ENCODE measurements around the gene LRRC4B.
"Not testable (repeated sequence)": the region's sequence is repeated elsewhere in the genome, so short reads cannot be mapped to it uniquely, and the experiment has no call there.

Gene LRRC4B

DNA sequence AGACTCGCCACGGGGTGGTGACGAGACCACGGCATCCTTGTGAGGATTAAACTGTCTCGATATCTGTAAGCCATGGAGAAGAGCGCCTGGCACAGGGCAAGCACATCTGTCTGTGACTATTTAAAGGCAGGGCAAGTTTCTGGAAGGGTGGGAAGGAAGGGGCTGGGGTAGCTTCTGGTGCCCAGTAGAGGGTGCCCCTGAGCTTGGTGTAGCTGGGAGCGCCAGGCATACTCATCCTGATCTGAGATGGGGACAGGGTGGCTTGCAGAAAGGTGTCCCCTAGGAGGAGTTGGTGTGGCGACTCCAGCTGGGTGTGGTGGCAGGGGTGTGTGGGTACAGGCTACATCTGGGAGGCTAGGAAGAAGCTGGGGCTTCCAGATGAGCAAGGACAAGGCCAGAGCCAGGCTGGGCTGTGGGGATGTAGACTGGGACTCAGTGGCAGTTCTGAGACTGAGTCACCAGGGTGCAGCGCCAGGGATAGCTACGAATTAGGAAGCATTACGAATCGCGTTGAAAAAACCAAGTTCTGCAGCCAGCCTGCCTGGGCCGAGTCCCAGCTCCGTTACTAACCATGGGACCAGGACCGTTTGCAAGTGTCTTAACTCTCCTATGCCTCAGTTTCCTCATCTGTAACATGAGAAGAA, 31.5 kb downstream of the LRRC4B start:
- TF ChIP-seq CTCF (IDR thresholded peaks at IDR 0.05; ENCODE audit: extremely low read depth, insufficient read depth, missing control alignments): no peak
- in situ Hi-C loops (cut with MboI; ENCODE audit: low pct_unique_long_range_greater_than_20kb, low sequenced_read_pairs, unreplicated experiment): loop anchor here (25.0 kb wide), 1 partner anchor 251 kb away; the partner anchor contains the start of gene ACP4
- DNase-seq (ENCODE audit: low spot score): no peak

DNA sequence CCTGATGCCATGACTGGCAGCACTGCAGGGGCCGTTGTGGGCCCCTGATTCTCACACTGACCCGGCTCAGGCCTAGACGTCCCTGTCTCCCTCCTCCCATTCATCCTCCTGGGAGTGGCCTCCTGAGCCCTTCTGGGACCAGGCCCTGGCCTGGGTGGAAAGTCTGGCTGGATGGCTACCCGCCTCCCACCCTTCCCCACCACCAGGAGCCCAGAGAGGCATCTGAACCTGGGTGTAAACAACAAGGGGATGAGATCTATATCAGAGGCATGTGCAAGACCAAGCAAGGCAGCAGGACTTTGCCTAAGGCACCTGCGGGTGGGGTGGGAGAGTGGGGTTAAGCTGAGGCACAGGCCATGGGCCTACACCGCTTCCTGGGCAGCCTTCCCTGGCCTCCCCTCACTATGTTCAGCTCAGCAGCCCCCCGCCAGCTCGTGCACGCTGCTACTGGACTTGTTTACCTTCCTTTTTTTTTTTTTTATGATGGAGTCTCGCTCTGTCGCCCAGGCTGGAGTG, 32.5 kb downstream of the LRRC4B start:
- TF ChIP-seq CTCF (IDR thresholded peaks at IDR 0.05; ENCODE audit: extremely low read depth, insufficient read depth, missing control alignments): no peak
- DNase-seq (ENCODE audit: low spot score): no peak
- in situ Hi-C loops (cut with MboI; ENCODE audit: low pct_unique_long_range_greater_than_20kb, low sequenced_read_pairs, unreplicated experiment): loop anchor here (25.0 kb wide), 1 partner anchor 252 kb away; the partner anchor contains the start of gene ACP4

DNA sequence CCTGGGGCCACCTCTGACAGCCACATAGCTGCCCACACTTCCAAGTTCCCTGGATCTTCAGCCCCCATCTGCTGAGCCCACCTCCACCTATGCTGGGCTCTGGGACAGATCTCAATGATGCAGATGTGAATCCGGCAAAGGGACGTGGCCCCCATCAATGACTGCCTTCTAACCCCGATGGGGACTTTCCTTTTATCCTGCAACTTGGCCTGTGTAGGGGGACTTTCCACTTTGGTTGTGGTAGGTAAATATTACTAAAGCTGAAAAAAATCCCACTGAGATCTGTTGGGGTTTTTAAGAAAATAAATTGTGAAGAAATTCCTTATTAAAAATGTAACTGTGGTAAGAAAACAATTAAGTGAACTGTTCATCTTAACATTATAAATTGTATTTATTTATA, 33.8 kb downstream of the LRRC4B start:
- DNase-seq (ENCODE audit: low spot score): peak; percentile 76
- no peak for TF ChIP-seq CTCF (IDR thresholded peaks at IDR 0.05; ENCODE audit: extremely low read depth, insufficient read depth, missing control alignments)
- in situ Hi-C loops (cut with MboI; ENCODE audit: low pct_unique_long_range_greater_than_20kb, low sequenced_read_pairs, unreplicated experiment): loop anchor here (25.0 kb wide), 1 partner anchor 253 kb away; the partner anchor contains the start of gene ACP4

GRCh38 chr19:50532952-50533351, 35.3 kb downstream of the LRRC4B start:
- TF ChIP-seq CTCF (IDR thresholded peaks at IDR 0.05; ENCODE audit: extremely low read depth, insufficient read depth, missing control alignments): no peak
- in situ Hi-C loops (cut with MboI; ENCODE audit: low pct_unique_long_range_greater_than_20kb, low sequenced_read_pairs, unreplicated experiment): loop anchor here (25.0 kb wide), 1 partner anchor 254 kb away; the partner anchor contains the start of gene ACP4
- no peak for DNase-seq (ENCODE audit: low spot score)

DNA sequence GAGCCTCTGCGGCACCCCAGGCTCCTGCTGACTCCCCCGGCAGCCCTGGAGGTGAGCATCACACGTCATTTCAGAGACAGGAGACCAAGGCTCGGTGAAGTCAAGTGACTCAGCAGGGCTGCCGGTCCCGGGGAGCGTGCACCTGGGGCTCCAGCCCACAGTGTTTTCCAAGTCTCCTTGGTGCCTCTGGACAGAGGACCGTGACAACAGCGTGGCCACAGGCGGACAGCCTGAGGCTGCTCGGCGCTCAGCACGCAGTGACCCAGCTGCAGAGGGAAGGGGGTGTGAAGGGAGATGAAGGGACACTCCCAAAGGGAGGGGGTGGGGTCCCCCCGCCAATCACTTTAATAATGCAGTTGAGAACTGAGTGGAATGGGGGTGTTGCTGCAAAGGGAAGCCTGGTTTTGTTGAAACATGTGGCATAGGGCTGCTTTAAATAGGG, 37.0 kb downstream of the LRRC4B start:
- in situ Hi-C loops (cut with MboI; ENCODE audit: low pct_unique_long_range_greater_than_20kb, low sequenced_read_pairs, unreplicated experiment): loop anchor here (25.0 kb wide), 1 partner anchor 256 kb away; the partner anchor contains the start of gene ACP4
- TF ChIP-seq CTCF (IDR thresholded peaks at IDR 0.05; ENCODE audit: extremely low read depth, insufficient read depth, missing control alignments): no peak
- no peak for DNase-seq (ENCODE audit: low spot score)

DNA sequence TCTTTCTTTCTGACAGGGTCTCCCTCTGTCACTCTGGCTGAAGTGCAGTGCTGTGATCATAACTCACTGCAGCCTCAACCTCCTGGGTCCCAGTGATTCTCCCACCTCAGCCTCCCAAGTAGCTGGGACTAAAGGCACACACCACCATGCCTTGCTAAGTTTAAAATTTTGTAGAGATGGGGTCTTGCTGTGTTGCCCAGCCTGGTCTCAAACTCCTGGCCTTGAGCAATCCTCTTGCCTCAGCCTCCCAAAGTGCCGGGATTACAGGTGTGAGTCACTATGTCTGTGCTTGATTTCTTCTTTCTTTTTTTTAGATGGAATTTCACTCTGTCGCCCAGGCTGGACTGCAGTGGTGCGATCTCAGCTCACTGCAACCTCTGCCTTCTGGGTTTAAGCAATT, 40.2 kb downstream of the LRRC4B start:
- in situ Hi-C loops (cut with MboI; ENCODE audit: low pct_unique_long_range_greater_than_20kb, low sequenced_read_pairs, unreplicated experiment): loop anchor here (25.0 kb wide), 1 partner anchor 259 kb away; the partner anchor contains the start of gene ACP4
- not testable (repeated sequence) for DNase-seq (ENCODE audit: low spot score)

- no peak for TF ChIP-seq CTCF (IDR thresholded peaks at IDR 0.05; ENCODE audit: extremely low read depth, insufficient read depth, missing control alignments)
- no peak for DNase-seq (ENCODE audit: low spot score)
- in situ Hi-C loops (cut with MboI; ENCODE audit: low pct_unique_long_range_greater_than_20kb, low sequenced_read_pairs, unreplicated experiment): no loop called here
Measured at GRCh38 chr19:50522881-50523280, 45.4 kb downstream of the LRRC4B start.

Data from GM13977 (cell line).